K562 (cell line): ENCODE results near the gene PHYKPL. TPM values are rescaled to one million over a fixed set of nuclear protein-coding genes. Genes with fewer than 3 reads are reported as not detected.
A peak's percentile ranks its signal among the peaks of the same experiment; 100 is the strongest.

ENCODE experiments used
- ATAC-seq: fragments of 200-7000 bp; cut with Tn5 transposase; 3 replicates; pipeline ENCODE4 v1.9.1; 2020; ENCODE audit warnings: moderate library complexity
- BruUV-seq: library from RNA; stranded (reverse); fragments of 400-500 nt; replicated peaks from 2 replicates; lab custom pipeline; 2021; lab: Mats Ljungman, UMichigan
- CTCF ChIA-PET: fragments of 300-600 bp; formaldehyde crosslinking; extraction: SDS; loops from one replicate; lab custom pipeline; 2021; ENCODE audit warnings: low intra/inter-chr PET ratio; lab: Yijun Ruan, JAX
- POLR2A ChIA-PET: fragments of 300-600, 350-650 bp; sonication (Branson Sonifier 250); formaldehyde crosslinking; extraction: SDS; loops from one replicate; lab custom pipeline; 2021; ENCODE audit warnings: antibody characterized with exemption, inconsistent platforms; lab: Yijun Ruan, JAX
- DNase-seq, 4 experiments: peaks; one replicate each; pipeline versions ENCODE4 v3.0.0 to v3.0.0-alpha.2; 2011 to 2018; ENCODE audit warnings: low spot score in 3 of 4, mixed read lengths in 3 of 4; ENCODE audit errors: extremely low read depth in 1 of 4
- FAIRE-seq: peaks from 2 replicates; lab custom pipeline; 2011; peaks lifted over from hg19 to GRCh38; lab: Jason Lieb, UNC
- H2AFZ ChIP-seq: 2 replicates; pipeline ENCODE4 v1.6.0; 2011; ENCODE audit warnings: low read depth, low read length, control low read depth, inconsistent platforms
- H3K27ac ChIP-seq: fragments of 200-600 bp; 3 replicates; pipeline ENCODE4 v1.8.0; 2011; ENCODE audit warnings: low read depth, mild to moderate bottlenecking, control low read depth, inconsistent platforms, low read length, moderate library complexity, mixed read lengths; ENCODE audit errors: extremely low read depth
- H3K27me3 ChIP-seq, 2 experiments: fragments of 300-600 bp in 1 of 2; 2 replicates in 1 of 2; 3 replicates in 1 of 2; pipeline versions ENCODE4 v1.6.0 to v1.8.0; 2011; ENCODE audit warnings: inconsistent platforms in 2 of 2, low read length in 2 of 2, mild to moderate bottlenecking in 1 of 2, mixed read lengths in 1 of 2, moderate library complexity in 1 of 2; ENCODE audit not compliant: control insufficient read depth in 2 of 2, insufficient read depth in 2 of 2
- H3K36me3 ChIP-seq: fragments of 300-600 bp; 3 replicates; pipeline ENCODE4 v1.8.0; 2011; ENCODE audit warnings: mild to moderate bottlenecking, low read length, inconsistent platforms; ENCODE audit not compliant: control insufficient read depth, insufficient read depth
- H3K4me1 ChIP-seq, 2 experiments: fragments of 200-600 bp in 1 of 2; replicated peaks in 1 of 2; 2 replicates in 1 of 2; 3 replicates in 1 of 2; pipeline versions ENCODE4 v1.5.1 to v1.8.0; 2011; ENCODE audit warnings: inconsistent platforms in 2 of 2, low read length in 2 of 2, mild to moderate bottlenecking in 1 of 2, mixed read lengths in 1 of 2, moderate library complexity in 1 of 2; ENCODE audit not compliant: control insufficient read depth in 2 of 2, insufficient read depth in 2 of 2
- H3K4me2 ChIP-seq: 2 replicates; pipeline ENCODE4 v1.6.1; 2011; ENCODE audit warnings: low read length, control low read depth, inconsistent platforms, mixed read lengths; ENCODE audit not compliant: insufficient read depth
- H3K4me3 ChIP-seq: fragments of 200-600 bp; sonication (generic), shearing (Covaris generic); 2 replicates; pipeline ENCODE4 v1.5.1; 2016; ENCODE audit warnings: control low read depth, inconsistent platforms
- H3K79me2 ChIP-seq: fragments of 200-600 bp; 3 replicates; pipeline ENCODE4 v1.8.0; 2011; ENCODE audit warnings: low read length, inconsistent platforms; ENCODE audit not compliant: control insufficient read depth, insufficient read depth
- H3K9ac ChIP-seq, 2 experiments: 2 replicates each; pipeline versions ENCODE4 v1.6.0 to v1.6.1; 2011; ENCODE audit warnings: low read depth in 2 of 2, low read length in 2 of 2, control low read depth in 1 of 2, inconsistent platforms in 1 of 2, mild to moderate bottlenecking in 1 of 2, mixed read lengths in 1 of 2; ENCODE audit not compliant: insufficient read depth in 1 of 2
- H3K9me1 ChIP-seq: one replicate; pipeline ENCODE4 v1.6.0; 2011; ENCODE audit warnings: inconsistent platforms, mild to moderate bottlenecking, low read length, moderate library complexity; ENCODE audit not compliant: control insufficient read depth, insufficient read depth
- H3K9me3 ChIP-seq: replicated peaks from 2 replicates; pipeline ENCODE4 v1.5.1; 2011; ENCODE audit warnings: low read depth, low read length, inconsistent platforms; ENCODE audit not compliant: control insufficient read depth, insufficient read depth
- H4K20me1 ChIP-seq: replicated peaks from 2 replicates; pipeline ENCODE4 v1.6.1; 2011; ENCODE audit warnings: low read length, inconsistent platforms, mixed read lengths; ENCODE audit not compliant: control insufficient read depth, insufficient read depth
- BDP1 ChIP-seq: IDR thresholded peaks from 3 replicates; pipeline ENCODE4 v1.6.1; 2011; ENCODE audit not compliant: insufficient read length, insufficient read depth
- DPF2 ChIP-seq: fragments of 450-650 bp; IDR thresholded peaks from 2 replicates; pipeline ENCODE4 v1.6.1; 2016
- FOXP1 ChIP-seq: sonication (generic); formaldehyde crosslinking; IDR thresholded peaks from 2 replicates; pipeline ENCODE4 v1.8.0; 2022; ENCODE audit warnings: mild to moderate bottlenecking, missing genetic modification reagents
- KDM4B ChIP-seq, 2 experiments: fragments of 450-650 bp in 1 of 2; sonication (generic) in 1 of 2; IDR thresholded peaks; 2 replicates each; pipeline ENCODE4 v1.6.1; 2016 to 2017; ENCODE audit warnings: borderline replicate concordance in 2 of 2, antibody characterized with exemption in 1 of 2, low read depth in 1 of 2, mild to moderate bottlenecking in 1 of 2
- MCM2 ChIP-seq: fragments of 450-650 bp; IDR thresholded peaks from 2 replicates; pipeline ENCODE4 v1.6.1; 2017; ENCODE audit warnings: low read depth, mild to moderate bottlenecking
- PCBP1 ChIP-seq: fragments of 200-400 bp; formaldehyde crosslinking; IDR thresholded peaks from 2 replicates; pipeline ENCODE4 v1.6.1; 2018; ENCODE audit warnings: mild to moderate bottlenecking, low read depth, low read length; ENCODE audit not compliant: poor library complexity, severe bottlenecking
- PTRF ChIP-seq: fragments of 450-650 bp; IDR thresholded peaks from 2 replicates; pipeline ENCODE4 v1.6.1; 2016; ENCODE audit warnings: mild to moderate bottlenecking, missing genetic modification characterization, missing compliant biosample characterization
- SNRNP70 ChIP-seq: fragments of 200-400 bp; formaldehyde crosslinking; optimal IDR thresholded peaks from 2 replicates; pipeline ENCODE3; 2017; ENCODE audit warnings: low read depth, low read length
- SRSF1 ChIP-seq: fragments of 200-400 bp; formaldehyde crosslinking; IDR thresholded peaks from 2 replicates; pipeline ENCODE4 v1.6.1; 2017; ENCODE audit warnings: mild to moderate bottlenecking, low read depth, low read length, moderate library complexity
- ZNF282 ChIP-seq: sonication (generic); formaldehyde crosslinking; IDR thresholded peaks from 2 replicates; pipeline ENCODE4 v1.8.1; 2023; ENCODE audit warnings: missing genetic modification reagents
- ZNF316 ChIP-seq: fragments of 450-650 bp; IDR thresholded peaks from 2 replicates; pipeline ENCODE4 v1.6.1; 2016
- ZNF445 ChIP-seq: fragments of 250-450 bp; sonication (Bioruptor Pico); IDR thresholded peaks from 2 replicates; pipeline ENCODE4 v1.4.0; 2020; ENCODE audit warnings: low read depth, mild to moderate bottlenecking, moderate library complexity
- ZNF584 ChIP-seq: fragments of 200-800 bp; sonication (Bioruptor generic); IDR thresholded peaks from 2 replicates; pipeline ENCODE4 v1.6.1; 2016; ENCODE audit warnings: low read depth, mild to moderate bottlenecking, missing genetic modification characterization, missing compliant biosample characterization
- WGBS: fragments of 100-300 bp; shearing (Covaris generic); methylation state at CpG from one replicate; pipeline ENCODE4 v1.1.6; 2016; ENCODE audit warnings: low coverage, mixed read lengths; ENCODE audit not compliant: insufficient coverage; ENCODE audit errors: missing lambda C conversion rate; 5-methylcytosine and 5-hydroxymethylcytosine counted together
- in situ Hi-C: fragments of 300-500 bp; cut with MboI; formaldehyde crosslinking; loops from 4 replicates; pipeline ENCODE4 v1.15.0; 2018; ENCODE audit warnings: inconsistent platforms, mixed read lengths
- intact Hi-C: fragments of 100-400 bp; cut with micrococcal nuclease; formaldehyde crosslinking; loops from 2 replicates; pipeline ENCODE4 v1.14.2; 2022
- polyA plus RNA-seq, 8 experiments: library from polyadenylated mRNA; depleted of rRNA in 4 of 8; stranded (reverse) in 5 of 8; unstranded in 3 of 8; fragments of >200 nt; fragmentation: Nextera tagmentation in 2 of 8; fragmentation: Illumina TruSeq in 1 of 8; extraction: Ambion mirVana in 2 of 8; extraction: Trizol in 1 of 8; gene quantifications; 2 replicates each; pipeline versions ENCODE4 v1.2.1 to v1.2.3, GENCODE V29; 2011 to 2014; ENCODE audit warnings: inconsistent platforms in 1 of 8, missing spikeins in 1 of 8
- total RNA-seq, 7 experiments: library from RNA; depleted of rRNA in 6 of 7; stranded (reverse); fragments of >200 nt in 6 of 7; fragmentation: Illumina TruSeq in 2 of 7; extraction: Trizol in 2 of 7; gene quantifications; 2 replicates each; pipeline versions ENCODE4 v1.2.1 to v1.2.3, GENCODE V29; 2011 to 2021; ENCODE audit warnings: low replicate concordance in 1 of 7
- TF ChIP-seq, protein P1 (sequence below): fragments of 250-450 bp; sonication (Bioruptor Pico); IDR thresholded peaks from 2 replicates; pipeline ENCODE4 v1.8.0; 2022; ENCODE audit warnings: inconsistent platforms
- TF ChIP-seq, protein P2 (sequence below): conservative IDR thresholded peaks from 2 replicates; pipeline ENCODE4 v1.6.1; 2011; ENCODE audit warnings: low read depth, mild to moderate bottlenecking, low read length; ENCODE audit not compliant: control insufficient read depth

The PHYKPL gene
- total and polyA plus RNA-seq, 9 of the 15 experiments (the other 6 are each of a cell fraction or from before 2014, with no cell fraction given): 4.7 to 34.7 (median 18.6) TPM

DNA sequence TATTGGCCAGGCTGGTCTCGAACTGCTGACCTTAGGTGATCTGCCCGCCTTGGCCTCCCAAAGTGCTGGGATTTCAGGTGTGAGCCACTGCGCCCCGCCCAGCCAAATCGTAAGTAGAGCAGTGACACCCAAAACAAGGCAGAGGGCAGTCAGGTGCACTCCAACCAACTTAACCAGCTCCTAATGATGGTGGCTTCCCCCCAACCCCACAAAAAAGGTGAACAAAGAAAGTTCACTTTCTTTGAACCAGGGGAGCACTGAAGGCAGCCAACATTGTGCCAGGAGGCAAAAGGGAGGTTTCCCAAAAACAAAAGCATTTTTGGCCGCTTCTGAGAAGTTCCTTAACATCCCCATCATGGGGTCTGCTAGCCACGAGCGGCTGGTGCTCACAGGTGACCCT is 55.0 kb downstream of the PHYKPL start:
- peak; percentile 35; the same call in 1 of the 3 replicates for ATAC-seq
- TF ChIP-seq BDP1: no peak
- no peak for TF ChIP-seq SNRNP70
- TF ChIP-seq ZNF445 (CRISPR knock-in tag): no peak
- no peak for TF ChIP-seq PCBP1
- TF ChIP-seq MCM2: no peak
- TF ChIP-seq ZNF584 (CRISPR knock-in tag): no peak
- no peak for TF ChIP-seq FOXP1
- no peak for TF ChIP-seq DPF2
- TF ChIP-seq, protein P1, sequence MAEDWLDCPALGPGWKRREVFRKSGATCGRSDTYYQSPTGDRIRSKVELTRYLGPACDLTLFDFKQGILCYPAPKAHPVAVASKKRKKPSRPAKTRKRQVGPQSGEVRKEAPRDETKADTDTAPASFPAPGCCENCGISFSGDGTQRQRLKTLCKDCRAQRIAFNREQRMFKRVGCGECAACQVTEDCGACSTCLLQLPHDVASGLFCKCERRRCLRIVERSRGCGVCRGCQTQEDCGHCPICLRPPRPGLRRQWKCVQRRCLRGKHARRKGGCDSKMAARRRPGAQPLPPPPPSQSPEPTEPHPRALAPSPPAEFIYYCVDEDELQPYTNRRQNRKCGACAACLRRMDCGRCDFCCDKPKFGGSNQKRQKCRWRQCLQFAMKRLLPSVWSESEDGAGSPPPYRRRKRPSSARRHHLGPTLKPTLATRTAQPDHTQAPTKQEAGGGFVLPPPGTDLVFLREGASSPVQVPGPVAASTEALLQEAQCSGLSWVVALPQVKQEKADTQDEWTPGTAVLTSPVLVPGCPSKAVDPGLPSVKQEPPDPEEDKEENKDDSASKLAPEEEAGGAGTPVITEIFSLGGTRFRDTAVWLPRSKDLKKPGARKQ (CRISPR knock-in tag): no peak
- no peak for TF ChIP-seq PTRF (tag)
- no peak for TF ChIP-seq SRSF1
- no peak for TF ChIP-seq ZNF316
- no peak for TF ChIP-seq ZNF282
- TF ChIP-seq KDM4B (IDR thresholded peaks at IDR 0.05; ENCODE audit: borderline replicate concordance in 2 of 2, low read depth in 1 of 2): no peak
- TF ChIP-seq, protein P2, sequence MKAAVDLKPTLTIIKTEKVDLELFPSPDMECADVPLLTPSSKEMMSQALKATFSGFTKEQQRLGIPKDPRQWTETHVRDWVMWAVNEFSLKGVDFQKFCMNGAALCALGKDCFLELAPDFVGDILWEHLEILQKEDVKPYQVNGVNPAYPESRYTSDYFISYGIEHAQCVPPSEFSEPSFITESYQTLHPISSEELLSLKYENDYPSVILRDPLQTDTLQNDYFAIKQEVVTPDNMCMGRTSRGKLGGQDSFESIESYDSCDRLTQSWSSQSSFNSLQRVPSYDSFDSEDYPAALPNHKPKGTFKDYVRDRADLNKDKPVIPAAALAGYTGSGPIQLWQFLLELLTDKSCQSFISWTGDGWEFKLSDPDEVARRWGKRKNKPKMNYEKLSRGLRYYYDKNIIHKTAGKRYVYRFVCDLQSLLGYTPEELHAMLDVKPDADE: no peak
- 70% methylated on average over 8 of the region's 8 CpGs for WGBS
- ChIA-PET CTCF (no interaction called here), POLR2A (interaction anchor here (1.4 to 1.5 kb wide), 2 partner anchors 26 to 29 kb away, joined by 3 to 4 read pairs; partner anchors contain the start of gene HNRNPAB)
- no peak overlapping the region for H3K9ac ChIP-seq
- H2AFZ ChIP-seq: no peak overlapping the region
- no peak for DNase-seq
- no peak for FAIRE-seq
- intact Hi-C loops: no loop called here
- no peaks in the 10 kb centered on the region for H4K20me1 ChIP-seq
- H3K79me2 ChIP-seq: no peaks in the 10 kb centered on the region
- no peak overlapping the region for H3K4me3 ChIP-seq
- H3K9me1 ChIP-seq: no peaks in the 10 kb centered on the region
- in situ Hi-C loops: no loop called here
- H3K27ac ChIP-seq: no peak overlapping the region
- peaks cover 12 to 13% of the 10 kb centered on the region in 2 experiments for H3K4me1 ChIP-seq
- no peaks in the 10 kb centered on the region for H3K27me3 ChIP-seq
- H3K36me3 ChIP-seq: no peaks in the 10 kb centered on the region
- H3K9me3 ChIP-seq: 0 out of 2 replicates have a peak, but pooled peaks cover 2% of the 10 kb centered on the region
- no peak overlapping the region for H3K4me2 ChIP-seq
- BruUV-seq: no TSS peak
